Stimulated activated CD8-positive, alpha-beta memory T cell treated with anti-CD3 and anti-CD28 coated beads, Interleukin-12 subunit alpha, Interleukin-12 subunit beta, amount 100 ng/mL, for 24 hours (primary cell): ENCODE results near the gene ANKRD55.
"Not testable (repeated sequence)": the region's sequence is repeated elsewhere in the genome, so short reads cannot be mapped to it uniquely, and the experiment has no call there.

Experiments
- DNase-seq: peaks from one replicate; pipeline ENCODE4 v3.0.0-alpha.2; 2020; ENCODE audit errors: extremely low read depth

Gene ANKRD55

GRCh38 chr5:56168066-56168478 is 65.1 kb downstream of the ANKRD55 start:
- DNase-seq, result no peak

GRCh38 chr5:56167519-56167918 is 65.6 kb downstream of the ANKRD55 start:
- DNase-seq, result no peak

GRCh38 chr5:56166671-56167385 is 66.3 kb downstream of the ANKRD55 start:
- no peak for DNase-seq

- no peak for DNase-seq
Measured at GRCh38 chr5:56164376-56164775, 68.8 kb downstream of the ANKRD55 start.

- DNase-seq, result no peak
Measured at GRCh38 chr5:56161927-56162326, 71.2 kb downstream of the ANKRD55 start.

GRCh38 chr5:56161439-56161823 is 71.7 kb downstream of the ANKRD55 start:
- no peak for DNase-seq

- DNase-seq, result no peak
Measured at GRCh38 chr5:56160723-56161438, 72.2 kb downstream of the ANKRD55 start.

- DNase-seq, result no peak
Measured at GRCh38 chr5:56159521-56159947, 73.6 kb downstream of the ANKRD55 start.

GRCh38 chr5:56158331-56158960 is 74.7 kb downstream of the ANKRD55 start:
- DNase-seq, result no peak

GRCh38 chr5:56157191-56157621 is 75.9 kb downstream of the ANKRD55 start:
- DNase-seq, result not testable (repeated sequence)

GRCh38 chr5:56156585-56157190 is 76.4 kb downstream of the ANKRD55 start:
- not testable (repeated sequence) for DNase-seq

- no peak for DNase-seq
Measured at GRCh38 chr5:56155992-56156584, 77.0 kb downstream of the ANKRD55 start.

- no peak for DNase-seq
Measured at GRCh38 chr5:56154732-56155484, 78.2 kb downstream of the ANKRD55 start.

GRCh38 chr5:56152437-56152836 is 80.7 kb downstream of the ANKRD55 start:
- DNase-seq, result no peak

- DNase-seq, result not testable (repeated sequence)
Measured at GRCh38 chr5:56150756-56151155, 82.4 kb downstream of the ANKRD55 start.

- DNase-seq, result no peak
Measured at GRCh38 chr5:56148453-56148971, 84.6 kb downstream of the ANKRD55 start.

- no peak for DNase-seq
Measured at GRCh38 chr5:56147659-56148230, 85.4 kb downstream of the ANKRD55 start.

GRCh38 chr5:56147106-56147505 is 86.0 kb downstream of the ANKRD55 start:
- no peak for DNase-seq

GRCh38 chr5:56146674-56147073 is 86.5 kb downstream of the ANKRD55 start:
- no peak for DNase-seq

- no peak for DNase-seq
Measured at GRCh38 chr5:56145511-56145910, 87.6 kb downstream of the ANKRD55 start.

- no peak for DNase-seq
Measured at GRCh38 chr5:56145106-56145505, 88.0 kb downstream of the ANKRD55 start.
